Coronary artery (tissue), 2 donors: Measurements from ENCODE around the gene RPL3.

Source experiments
- DNase-seq: peaks from one replicate; pipeline ENCODE4 v3.0.0-alpha.2; 2017; ENCODE audit warnings: low spot score
- H3K27ac ChIP-seq, 2 donors: fragments of 200-600 bp; sonication (generic); one replicate each; pipeline ENCODE4 v1.5.1; 2016 to 2019
- H3K4me3 ChIP-seq: fragments of 200-600 bp; sonication (generic); 2 replicates; pipeline ENCODE4 v1.5.1; 2016; ENCODE audit warnings: mild to moderate bottlenecking, moderate library complexity
- CTCF ChIP-seq: fragments of 200-600 bp; sonication (generic); IDR thresholded peaks from one replicate; pipeline ENCODE4 v1.5.1; 2019; ENCODE audit warnings: antibody characterized with exemption

RPL3 gene

GRCh38 chr22:39280250-39280649, 39.2 kb downstream of the RPL3 start:
- TF ChIP-seq CTCF = no peak
- DNase-seq = no peak
- Histone ChIP-seq H3K4me3 (no peak overlapping the region), H3K27ac (no peak overlapping the region)

- DNase-seq = no peak
- no peak for TF ChIP-seq CTCF
- H3K4me3 ChIP-seq = no peak overlapping the region
- no peak overlapping the region for H3K27ac ChIP-seq
Measured at GRCh38 chr22:39279170-39279850, 40.1 kb downstream of the RPL3 start.

- Histone ChIP-seq H3K4me3 (no peak overlapping the region), H3K27ac (no peak overlapping the region)
- no peak for TF ChIP-seq CTCF
- DNase-seq = no peak
Measured at GRCh38 chr22:39278040-39278439, 41.4 kb downstream of the RPL3 start.

GRCh38 chr22:39277142-39277607, 42.2 kb downstream of the RPL3 start:
- no peak for DNase-seq
- Histone ChIP-seq H3K4me3 (no peak overlapping the region), H3K27ac (no peak overlapping the region)
- no peak for TF ChIP-seq CTCF

GRCh38 chr22:39276440-39277141, 42.8 kb downstream of the RPL3 start:
- TF ChIP-seq CTCF = no peak
- DNase-seq = no peak
- H3K4me3 ChIP-seq = no peak overlapping the region
- no peak overlapping the region for H3K27ac ChIP-seq

- no peak for TF ChIP-seq CTCF
- Histone ChIP-seq H3K27ac (no peak overlapping the region), H3K4me3 (no peak overlapping the region)
- DNase-seq = no peak
Measured at GRCh38 chr22:39275814-39276439, 43.5 kb downstream of the RPL3 start.
